H9 (cell line): ENCODE measurements around the gene ARID1B. TPM values are rescaled to one million over a fixed set of nuclear protein-coding genes. Genes with fewer than 3 reads are reported as not detected.

Experiments used
- DNase-seq: peaks from one replicate; pipeline ENCODE4 v3.0.0-alpha.2; 2017
- H2AFZ ChIP-seq: one replicate; pipeline ENCODE4 v1.6.1; 2013; ENCODE audit warnings: mild to moderate bottlenecking, low read length, control low read depth, moderate library complexity
- H2AK5ac ChIP-seq: 2 replicates; pipeline ENCODE4 v1.6.1; 2013; ENCODE audit warnings: low read length, control low read depth, mixed read lengths; ENCODE audit not compliant: insufficient read length
- H2BK120ac ChIP-seq: one replicate; pipeline ENCODE4 v1.6.1; 2013; ENCODE audit warnings: low read depth, mild to moderate bottlenecking, low read length, control low read depth, inconsistent platforms; ENCODE audit not compliant: poor library complexity, severe bottlenecking
- H2BK12ac ChIP-seq: 2 replicates; pipeline ENCODE4 v1.6.1; 2013; ENCODE audit warnings: low read length, control low read depth, mixed read lengths, low read depth; ENCODE audit not compliant: insufficient read length
- H2BK15ac ChIP-seq: 2 replicates; pipeline ENCODE4 v1.6.1; 2013; ENCODE audit warnings: low read depth, low read length, control low read depth
- H2BK20ac ChIP-seq: one replicate; pipeline ENCODE4 v1.6.1; 2013; ENCODE audit warnings: low read depth, mild to moderate bottlenecking, low read length, control low read depth, inconsistent platforms; ENCODE audit not compliant: poor library complexity, severe bottlenecking
- H2BK5ac ChIP-seq: 2 replicates; pipeline ENCODE4 v1.6.1; 2013; ENCODE audit warnings: low read length, control low read depth, mixed read lengths; ENCODE audit not compliant: insufficient read length
- H3K14ac ChIP-seq: 2 replicates; pipeline ENCODE4 v1.6.1; 2013; ENCODE audit warnings: low read length, control low read depth; ENCODE audit not compliant: insufficient read depth
- H3K18ac ChIP-seq: 2 replicates; pipeline ENCODE4 v1.6.1; 2013; ENCODE audit warnings: low read depth, mild to moderate bottlenecking, mixed read lengths, low read length, control low read depth; ENCODE audit not compliant: insufficient read length
- H3K23ac ChIP-seq: 2 replicates; pipeline ENCODE4 v1.6.1; 2013; ENCODE audit warnings: low read length, control low read depth, mixed read lengths, low read depth; ENCODE audit not compliant: insufficient read length
- H3K23me2 ChIP-seq: 2 replicates; pipeline ENCODE4 v1.6.1; 2013; ENCODE audit warnings: low read depth, mild to moderate bottlenecking, mixed read lengths, low read length, control low read depth; ENCODE audit not compliant: insufficient read length, poor library complexity, severe bottlenecking
- H3K27ac ChIP-seq: 2 replicates; pipeline ENCODE4 v1.5.1; 2013; ENCODE audit warnings: low read length, control low read depth, mixed read lengths, low read depth; ENCODE audit not compliant: insufficient read length
- H3K27me3 ChIP-seq: 2 replicates; pipeline ENCODE4 v1.6.1; 2013; ENCODE audit warnings: low read length, control low read depth, inconsistent platforms; ENCODE audit not compliant: insufficient read depth
- H3K4ac ChIP-seq: 2 replicates; pipeline ENCODE4 v1.6.1; 2013; ENCODE audit warnings: low read depth, mild to moderate bottlenecking, control low read depth, inconsistent platforms, low read length, moderate library complexity
- H3K4me1 ChIP-seq: 2 replicates; pipeline ENCODE4 v1.6.1; 2013; ENCODE audit warnings: low read length, control low read depth, inconsistent platforms; ENCODE audit not compliant: insufficient read depth
- H3K4me2 ChIP-seq: 2 replicates; pipeline ENCODE4 v1.6.1; 2013; ENCODE audit warnings: low read length, control low read depth, mixed read lengths; ENCODE audit not compliant: insufficient read length, insufficient read depth
- H3K56ac ChIP-seq: 2 replicates; pipeline ENCODE4 v1.6.1; 2013; ENCODE audit warnings: low read depth, mild to moderate bottlenecking, mixed read lengths, low read length, control low read depth; ENCODE audit not compliant: insufficient read length
- H3K79me1 ChIP-seq: 2 replicates; pipeline ENCODE4 v1.6.1; 2013; ENCODE audit warnings: low read depth, mild to moderate bottlenecking, moderate library complexity, low read length, control low read depth, inconsistent platforms; ENCODE audit not compliant: insufficient read depth, poor library complexity, severe bottlenecking
- H3K79me2 ChIP-seq: 2 replicates; pipeline ENCODE4 v1.6.1; 2013; ENCODE audit warnings: low read length, control low read depth, inconsistent platforms; ENCODE audit not compliant: insufficient read depth
- H3K9ac ChIP-seq: 2 replicates; pipeline ENCODE4 v1.6.1; 2013; ENCODE audit warnings: low read length, control low read depth, mixed read lengths; ENCODE audit not compliant: insufficient read length; ENCODE audit errors: extremely low read depth
- H3K9me3 ChIP-seq: one replicate; pipeline ENCODE4 v1.6.1; 2013; ENCODE audit warnings: low read depth, low read length, inconsistent platforms; ENCODE audit not compliant: control insufficient read depth
- H3T11ph ChIP-seq: one replicate; pipeline ENCODE4 v1.6.1; 2013; ENCODE audit warnings: mild to moderate bottlenecking, low read length, control low read depth, inconsistent platforms
- H4K20me1 ChIP-seq: one replicate; pipeline ENCODE4 v1.6.1; 2013; ENCODE audit not compliant: control insufficient read depth, insufficient read length, insufficient read depth
- H4K5ac ChIP-seq: 2 replicates; pipeline ENCODE4 v1.6.1; 2013; ENCODE audit warnings: low read depth, mild to moderate bottlenecking, mixed read lengths, low read length, control low read depth; ENCODE audit not compliant: insufficient read length
- H4K8ac ChIP-seq: replicated peaks from 2 replicates; pipeline ENCODE4 v1.6.1; 2013; ENCODE audit warnings: low read length, control low read depth, mixed read lengths, low read depth; ENCODE audit not compliant: insufficient read length
- H4K91ac ChIP-seq: 2 replicates; pipeline ENCODE4 v1.6.1; 2013; ENCODE audit warnings: low read depth, mild to moderate bottlenecking, moderate library complexity, mixed read lengths, low read length, control low read depth; ENCODE audit not compliant: insufficient read length
- H3K27ac Mint-ChIP-seq, 3 experiments: 2 replicates in 2 of 3; 3 replicates in 1 of 3; pipeline ENCODE4 v1.8.0; 2020 to 2021; ENCODE audit warnings: mixed read lengths in 3 of 3, mild to moderate bottlenecking in 1 of 3, moderate library complexity in 1 of 3
- H3K27me3 Mint-ChIP-seq: 2 replicates; pipeline ENCODE4 v1.8.0; 2021; ENCODE audit warnings: low read depth, mild to moderate bottlenecking, moderate library complexity, mixed read lengths
- H3K36me3 Mint-ChIP-seq, 3 experiments: 2 replicates in 2 of 3; 3 replicates in 1 of 3; pipeline ENCODE4 v1.8.0; 2020 to 2021; ENCODE audit warnings: low read depth in 3 of 3, mixed read lengths in 3 of 3; ENCODE audit not compliant: insufficient read depth in 1 of 3
- H3K4me1 Mint-ChIP-seq, 2 experiments: 2 replicates each; pipeline ENCODE4 v1.8.0; 2020; ENCODE audit warnings: mixed read lengths in 2 of 2
- H3K4me3 Mint-ChIP-seq, 2 experiments: 2 replicates in 1 of 2; 3 replicates in 1 of 2; pipeline ENCODE4 v1.8.0; 2020 to 2021; ENCODE audit warnings: mild to moderate bottlenecking in 2 of 2, mixed read lengths in 2 of 2, moderate library complexity in 1 of 2
- H3K9me3 Mint-ChIP-seq, 2 experiments: 2 replicates in 1 of 2; 3 replicates in 1 of 2; pipeline ENCODE4 v1.8.0; 2020; ENCODE audit warnings: mild to moderate bottlenecking in 2 of 2, mixed read lengths in 2 of 2, moderate library complexity in 1 of 2
- CTCF ChIP-seq: fragments of 200-600 bp; sonication (generic); conservative IDR thresholded peaks from 3 replicates; pipeline ENCODE4 v1.8.0; 2021; ENCODE audit warnings: antibody characterized with exemption, mild to moderate bottlenecking
- WGBS: extraction: QIAGEN DNeasy Blood & Tissue Kit; methylation state at CpG from one replicate; pipeline ENCODE4 v1.1.7; 2013; ENCODE audit warnings: missing lambda C conversion rate, low lambda C conversion rate, mixed read lengths; ENCODE audit not compliant: insufficient read length; ENCODE audit errors: extremely low coverage; 5-methylcytosine and 5-hydroxymethylcytosine counted together
- total RNA-seq: library from RNA; stranded (reverse); gene quantifications from 2 replicates; pipeline ENCODE4 v1.2.1, GENCODE V29; 2021

Gene ARID1B
- total RNA-seq, 1 experiment from 2014 or later, result 88.2 TPM

GRCh38 chr6:157168471-157168870 lies 391.3 kb downstream of the ARID1B start:
- H4K5ac ChIP-seq, result no peak overlapping the region
- no peaks in the 10 kb centered on the region for H3K79me1 ChIP-seq
- no peaks in the 10 kb centered on the region for H3K9me3 ChIP-seq
- Mint-ChIP-seq H3K4me1 (peaks cover 14 to 21% of the 10 kb centered on the region in 2 experiments), H3K27ac (no peak overlapping the region), H3K9me3 (no peaks in the 10 kb centered on the region), H3K4me3 (no peak overlapping the region), H3K36me3 (peaks cover 4 to 24% (median 21%) of the 10 kb centered on the region in 3 experiments), H3K27me3 (no peaks in the 10 kb centered on the region; the same call in 1 of the 2 replicates)
- H3K27me3 ChIP-seq, result no peaks in the 10 kb centered on the region
- H2AFZ ChIP-seq, result no peak overlapping the region
- no peaks in the 10 kb centered on the region for H3K4me1 ChIP-seq
- H4K20me1 ChIP-seq, result no peaks in the 10 kb centered on the region
- no peak overlapping the region for H2BK15ac ChIP-seq
- no peak overlapping the region for H3K23ac ChIP-seq
- no peak overlapping the region for H3K27ac ChIP-seq
- no peak overlapping the region for H4K8ac ChIP-seq
- DNase-seq, result no peak
- H3K56ac ChIP-seq, result no peak overlapping the region
- H2BK5ac ChIP-seq, result no peak overlapping the region
- no peak overlapping the region for H3K18ac ChIP-seq
- H4K91ac ChIP-seq, result no peak overlapping the region
- no peak for TF ChIP-seq CTCF
- no peak overlapping the region for H3K4me2 ChIP-seq
- H2BK120ac ChIP-seq, result no peak overlapping the region
- WGBS, result no CpG with 5 or more reads among the region's 6 CpGs
- H2AK5ac ChIP-seq, result no peak overlapping the region
- H2BK12ac ChIP-seq, result no peak overlapping the region
- no peaks in the 10 kb centered on the region for H3K79me2 ChIP-seq
- no peak overlapping the region for H3K14ac ChIP-seq
- no peak overlapping the region for H3K9ac ChIP-seq
- no peaks in the 10 kb centered on the region for H3K23me2 ChIP-seq
- no peak overlapping the region for H2BK20ac ChIP-seq
- H3K4ac ChIP-seq, result no peak overlapping the region
- H3T11ph ChIP-seq, result no peak overlapping the region
